HepG2 (cell line): Measurements from ENCODE around the gene DNAJB5. TPM values are rescaled to one million over a fixed set of nuclear protein-coding genes. Genes with fewer than 3 reads are reported as not detected.
A peak's percentile ranks its signal among the peaks of the same experiment; 100 is the strongest.

Experiments
- ATAC-seq: fragments of 200-7000 bp; cut with Tn5 transposase; 3 replicates; pipeline ENCODE4 v1.9.1; 2020; ENCODE audit warnings: mild to moderate bottlenecking, moderate library complexity
- BruUV-seq: library from RNA; stranded (reverse); fragments of 400-500 nt; replicated peaks from 2 replicates; lab custom pipeline; 2021; lab: Mats Ljungman, UMichigan
- CTCF ChIA-PET: fragments of 300-600 bp; formaldehyde crosslinking; extraction: SDS; loops from one replicate; lab custom pipeline; 2021; ENCODE audit warnings: low total read pairs, inconsistent platforms, low intra/inter-chr PET ratio; lab: Yijun Ruan, JAX
- POLR2A ChIA-PET: fragments of 350-600 bp; sonication (Branson Sonifier 250); formaldehyde crosslinking; loops from one replicate; lab custom pipeline; 2020; ENCODE audit warnings: antibody characterized with exemption, inconsistent platforms; lab: Yijun Ruan, JAX
- DNase-seq: peaks from one replicate; pipeline ENCODE4 v3.0.0-alpha.2; 2015; ENCODE audit warnings: low spot score
- FAIRE-seq: peaks from 3 replicates; lab custom pipeline; 2011; peaks lifted over from hg19 to GRCh38; lab: Jason Lieb, UNC
- H2AFZ ChIP-seq: one replicate; pipeline ENCODE4 v1.6.1; 2011; ENCODE audit warnings: low read length, inconsistent platforms
- H3K27ac ChIP-seq: fragments of 300-600 bp; 3 replicates; pipeline ENCODE4 v1.8.0; 2011; ENCODE audit warnings: mixed run types, mild to moderate bottlenecking, mixed read lengths, low read length, inconsistent platforms; ENCODE audit not compliant: insufficient read depth; ENCODE audit errors: extremely low read length
- H3K27me3 ChIP-seq, 2 experiments: fragments of 200-600 bp in 1 of 2; 2 replicates in 1 of 2; 3 replicates in 1 of 2; pipeline versions ENCODE4 v1.6.0 to v1.8.0; 2011; ENCODE audit warnings: low read length in 2 of 2, mild to moderate bottlenecking in 2 of 2, moderate library complexity in 2 of 2, inconsistent platforms in 1 of 2; ENCODE audit not compliant: insufficient read depth in 2 of 2, control insufficient read depth in 1 of 2
- H3K36me3 ChIP-seq, 2 experiments: fragments of 200-600 bp in 1 of 2; replicated peaks in 1 of 2; 2 replicates in 1 of 2; 3 replicates in 1 of 2; pipeline versions ENCODE4 v1.5.1 to v1.8.0; 2011; ENCODE audit warnings: low read length in 2 of 2, inconsistent platforms in 1 of 2; ENCODE audit not compliant: insufficient read depth in 2 of 2, control insufficient read depth in 1 of 2
- H3K4me1 ChIP-seq: 2 replicates; pipeline ENCODE4 v1.5.1; 2012; ENCODE audit warnings: low read length, inconsistent platforms; ENCODE audit not compliant: insufficient read depth
- H3K4me2 ChIP-seq: 2 replicates; pipeline ENCODE4 v1.6.0; 2011; ENCODE audit warnings: low read depth, low read length, inconsistent platforms
- H3K4me3 ChIP-seq, 3 experiments: fragments of 200-600 bp in 1 of 3; sonication (generic), shearing (Covaris generic) in 1 of 3; replicated peaks in 1 of 3; 2 replicates each; pipeline ENCODE4 v1.5.1; 2011 to 2016; ENCODE audit warnings: low read length in 3 of 3, inconsistent platforms in 2 of 3, low read depth in 2 of 3, mild to moderate bottlenecking in 2 of 3, control low read depth in 1 of 3, mixed read lengths in 1 of 3; ENCODE audit not compliant: insufficient read depth in 1 of 3
- H3K79me2 ChIP-seq: one replicate; pipeline ENCODE4 v1.6.1; 2011; ENCODE audit warnings: low read length, inconsistent platforms; ENCODE audit not compliant: insufficient read depth
- H3K9ac ChIP-seq: 2 replicates; pipeline ENCODE4 v1.6.0; 2011; ENCODE audit warnings: mild to moderate bottlenecking, low read depth, low read length, inconsistent platforms; ENCODE audit not compliant: insufficient read depth
- H3K9me3 ChIP-seq: 2 replicates; pipeline ENCODE4 v1.5.1; 2012; ENCODE audit warnings: mild to moderate bottlenecking, low read length
- H4K20me1 ChIP-seq: 2 replicates; pipeline ENCODE4 v1.6.0; 2011; ENCODE audit warnings: inconsistent platforms, mild to moderate bottlenecking, low read length, moderate library complexity; ENCODE audit not compliant: insufficient read depth
- E2F1 ChIP-seq: sonication (generic); formaldehyde crosslinking; IDR thresholded peaks from 2 replicates; pipeline ENCODE4 v1.5.0; 2020; ENCODE audit warnings: missing genetic modification reagents
- IKZF1 ChIP-seq: fragments of 450-650 bp; IDR thresholded peaks from 2 replicates; pipeline ENCODE4 v1.7.1; 2016
- MAF1 ChIP-seq: sonication (generic); formaldehyde crosslinking; IDR thresholded peaks from 2 replicates; pipeline ENCODE4 v1.5.0; 2020; ENCODE audit warnings: missing genetic modification reagents, borderline replicate concordance
- NCOR1 ChIP-seq: fragments of 200-600 bp; sonication (generic); IDR thresholded peaks from 2 replicates; pipeline ENCODE4 v1.7.0; 2017; ENCODE audit warnings: antibody characterized with exemption, low read length, borderline replicate concordance
- PHF21A ChIP-seq: sonication (generic); formaldehyde crosslinking; IDR thresholded peaks from 2 replicates; pipeline ENCODE4 v1.5.0; 2020; ENCODE audit warnings: mild to moderate bottlenecking, missing genetic modification reagents
- SIX4 ChIP-seq: sonication (generic); formaldehyde crosslinking; IDR thresholded peaks from 2 replicates; pipeline ENCODE4 v1.4.0; 2020; ENCODE audit warnings: missing genetic modification reagents
- SOX6 ChIP-seq, 2 experiments: fragments of 450-650 bp in 1 of 2; sonication (generic) in 1 of 2; formaldehyde crosslinking in 1 of 2; IDR thresholded peaks; 2 replicates each; pipeline versions ENCODE4 v1.4.0 to v1.6.1; 2017 to 2020; ENCODE audit warnings: antibody characterized with exemption in 1 of 2, mild to moderate bottlenecking in 1 of 2, missing genetic modification reagents in 1 of 2
- TAF15 ChIP-seq: fragments of 200-400 bp; formaldehyde crosslinking; IDR thresholded peaks from one replicate; pipeline ENCODE4 v1.6.1; 2018; ENCODE audit warnings: mild to moderate bottlenecking, low read depth, low read length; ENCODE audit not compliant: poor library complexity, severe bottlenecking
- ZFP36L1 ChIP-seq: sonication (generic); formaldehyde crosslinking; IDR thresholded peaks from 2 replicates; pipeline ENCODE4 v1.8.0; 2022; ENCODE audit warnings: mild to moderate bottlenecking, missing genetic modification reagents, moderate library complexity
- ZNF343 ChIP-seq: sonication (generic); formaldehyde crosslinking; IDR thresholded peaks from 2 replicates; pipeline ENCODE4 v1.4.0; 2020; ENCODE audit warnings: mild to moderate bottlenecking, missing genetic modification reagents
- ZNF530 ChIP-seq: sonication (generic); formaldehyde crosslinking; IDR thresholded peaks from 2 replicates; pipeline ENCODE4 v1.5.0; 2020; ENCODE audit warnings: low read depth, mild to moderate bottlenecking, missing genetic modification reagents
- ZSCAN12 ChIP-seq: sonication (generic); formaldehyde crosslinking; IDR thresholded peaks from 2 replicates; pipeline ENCODE4 v1.9.0; 2021; ENCODE audit warnings: mild to moderate bottlenecking, missing genetic modification reagents
- WGBS: methylation state at CpG from one replicate; pipeline ENCODE4 v1.1.6; 2017; ENCODE audit warnings: low lambda C conversion rate; 5-methylcytosine and 5-hydroxymethylcytosine counted together
- in situ Hi-C: cut with HindIII; loops from 2 replicates; pipeline ENCODE4 v1.10.0; 2017; ENCODE audit warnings: low pct_unique_long_range_greater_than_20kb; ENCODE audit not compliant: extremely low pct_ligation_motif_present
- intact Hi-C: fragments of 100-400 bp; cut with micrococcal nuclease; formaldehyde crosslinking; loops from one replicate; pipeline ENCODE4 v1.10.0; 2022; ENCODE audit not compliant: unreplicated experiment
- polyA plus RNA-seq, 8 experiments: library from polyadenylated mRNA; depleted of rRNA in 3 of 8; stranded (reverse) in 7 of 8; unstranded in 1 of 8; fragments of >200 nt; fragmentation: Illumina TruSeq in 4 of 8; extraction: Trizol in 4 of 8; gene quantifications; 2 replicates each; pipeline versions ENCODE4 v1.2.1 to v1.2.3, GENCODE V29; 2011 to 2016; ENCODE audit warnings: low read depth in 4 of 8, missing spikeins in 1 of 8, mixed read lengths in 1 of 8; ENCODE audit not compliant: insufficient read depth in 1 of 8
- total RNA-seq, 5 experiments: library from RNA; depleted of rRNA; stranded (reverse); fragments of >200 nt; fragmentation: Illumina TruSeq; extraction: Trizol; gene quantifications; 2 replicates each; pipeline ENCODE4 v1.2.3, GENCODE V29; 2016; ENCODE audit warnings: low read depth in 1 of 5
- TF ChIP-seq, protein P1 (sequence below): sonication (generic); formaldehyde crosslinking; IDR thresholded peaks from 2 replicates; pipeline ENCODE4 v1.8.0; 2023; ENCODE audit warnings: mild to moderate bottlenecking, missing genetic modification reagents

Gene DNAJB5
- total and polyA plus RNA-seq, 2 of the 13 experiments (the other 11 are each of a cell fraction or from before 2014, with no cell fraction given), result 0.40 to 0.69 TPM

- H3K27me3 ChIP-seq, result no peaks in the 10 kb centered on the region
- H4K20me1 ChIP-seq, result no peaks in the 10 kb centered on the region
- DNase-seq, result no peak
- H3K4me1 ChIP-seq, result peaks cover 39% of the 10 kb centered on the region
- in situ Hi-C loops (no loop called here), intact Hi-C loops (no loop called here)
- WGBS, result 29% methylated on average over 3 of the region's 3 CpGs
- BruUV-seq, result no TSS peak
- H3K27ac ChIP-seq, result no peak overlapping the region
- FAIRE-seq, result no peak
- no peaks in the 10 kb centered on the region for H3K36me3 ChIP-seq
- POLR2A ChIA-PET, result no interaction called here
- CTCF ChIA-PET, result no interaction called here
- no peak for ATAC-seq
- no peaks in the 10 kb centered on the region for H3K79me2 ChIP-seq
- no peak overlapping the region for H3K4me3 ChIP-seq
- H2AFZ ChIP-seq, result no peak overlapping the region
- H3K9me3 ChIP-seq, result no peaks in the 10 kb centered on the region
- no peak overlapping the region for H3K9ac ChIP-seq
- 0 out of 2 replicates have a peak, but pooled peaks have one; percentile 23 for TF ChIP-seq SIX4 (CRISPR knock-in tag)
- no peak for TF ChIP-seq SOX6 (IDR thresholded peaks at IDR 0.05)
- 0 out of 2 replicates have a peak, but pooled peaks have one; percentile 1 for TF ChIP-seq SOX6 (CRISPR knock-in tag; IDR thresholded peaks at IDR 0.05)
- no peak for TF ChIP-seq ZNF343
- H3K4me2 ChIP-seq, result peak overlapping the region; percentile 23; the same call in 1 of the 2 replicates
These were observed 6.1 kb downstream of the DNAJB5 start for GRCh38 chr9:34995670-34996060.

DNA sequence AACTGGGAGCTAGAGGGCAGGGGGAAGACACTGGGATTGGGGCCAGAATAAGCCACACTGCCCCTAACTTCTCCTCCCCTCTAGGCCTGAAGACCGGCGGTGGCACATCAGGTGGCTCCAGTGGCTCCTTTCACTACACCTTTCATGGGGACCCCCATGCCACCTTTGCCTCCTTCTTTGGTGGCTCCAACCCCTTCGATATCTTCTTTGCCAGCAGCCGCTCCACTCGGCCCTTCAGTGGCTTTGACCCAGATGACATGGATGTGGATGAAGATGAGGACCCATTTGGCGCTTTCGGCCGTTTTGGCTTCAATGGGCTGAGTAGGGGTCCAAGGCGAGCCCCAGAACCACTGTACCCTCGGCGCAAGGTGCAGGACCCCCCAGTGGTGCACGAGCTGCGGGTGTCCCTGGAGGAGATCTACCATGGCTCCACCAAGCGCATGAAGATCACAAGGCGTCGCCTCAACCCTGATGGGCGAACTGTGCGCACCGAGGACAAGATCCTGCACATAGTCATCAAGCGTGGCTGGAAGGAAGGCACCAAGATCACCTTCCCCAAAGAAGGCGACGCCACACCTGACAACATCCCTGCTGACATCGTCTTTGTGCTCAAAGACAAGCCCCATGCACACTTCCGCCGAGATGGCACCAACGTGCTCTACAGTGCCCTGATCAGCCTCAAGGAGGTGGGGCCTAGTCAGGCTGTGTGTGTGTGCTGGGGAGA is 6.8 kb downstream of the DNAJB5 start:
- Histone ChIP-seq H3K27ac (no peak overlapping the region), H3K9me3 (no peaks in the 10 kb centered on the region), H3K4me3 (no peak overlapping the region), H3K4me1 (peaks cover 39% of the 10 kb centered on the region)
- WGBS, result 87% methylated on average over 14 of the region's 26 CpGs
- TF ChIP-seq ZSCAN12 (CRISPR knock-in tag), result no peak
- no peak for TF ChIP-seq ZFP36L1 (CRISPR knock-in tag)
- no peak for TF ChIP-seq ZNF530
- TF ChIP-seq E2F1 (CRISPR knock-in tag), result no peak
- no peak for TF ChIP-seq IKZF1
- no peak for TF ChIP-seq TAF15
- TF ChIP-seq PHF21A (CRISPR knock-in tag), result no peak
- no peak for TF ChIP-seq NCOR1
- TF ChIP-seq, protein P1, sequence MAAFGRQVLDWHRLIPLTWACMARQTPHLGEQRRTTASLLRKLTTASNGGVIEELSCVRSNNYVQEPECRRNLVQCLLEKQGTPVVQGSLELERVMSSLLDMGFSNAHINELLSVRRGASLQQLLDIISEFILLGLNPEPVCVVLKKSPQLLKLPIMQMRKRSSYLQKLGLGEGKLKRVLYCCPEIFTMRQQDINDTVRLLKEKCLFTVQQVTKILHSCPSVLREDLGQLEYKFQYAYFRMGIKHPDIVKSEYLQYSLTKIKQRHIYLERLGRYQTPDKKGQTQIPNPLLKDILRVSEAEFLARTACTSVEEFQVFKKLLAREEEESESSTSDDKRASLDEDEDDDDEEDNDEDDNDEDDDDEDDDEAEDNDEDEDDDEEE (CRISPR knock-in tag), result no peak
- TF ChIP-seq MAF1 (CRISPR knock-in tag), result no peak
- TF ChIP-seq, all 625 proteins: peak for 0
- DNase-seq, result no peak
- Histone ChIP-seq H3K79me2 (no peaks in the 10 kb centered on the region), H4K20me1 (no peaks in the 10 kb centered on the region), H3K4me2 (no peak overlapping the region), H3K9ac (no peak overlapping the region), H2AFZ (no peak overlapping the region), H3K36me3 (no peaks in the 10 kb centered on the region), H3K27me3 (no peaks in the 10 kb centered on the region)
- ChIA-PET POLR2A (no interaction called here), CTCF (no interaction called here)
- ATAC-seq, result no peak
- no TSS peak for BruUV-seq
- FAIRE-seq, result no peak
- in situ Hi-C loops, result no loop called here
- intact Hi-C loops, result no loop called here
